T1000 (cell line): ENCODE measurements around the gene SEMA6B.
"Not testable (repeated sequence)": the region's sequence is repeated elsewhere in the genome, so short reads cannot be mapped to it uniquely, and the experiment has no call there.

Source experiments
- DNase-seq: peaks from one replicate; lab custom pipeline; 2025; ENCODE audit warnings: mixed read lengths; lab: John Stamatoyannopoulos, UW

Gene SEMA6B

DNA sequence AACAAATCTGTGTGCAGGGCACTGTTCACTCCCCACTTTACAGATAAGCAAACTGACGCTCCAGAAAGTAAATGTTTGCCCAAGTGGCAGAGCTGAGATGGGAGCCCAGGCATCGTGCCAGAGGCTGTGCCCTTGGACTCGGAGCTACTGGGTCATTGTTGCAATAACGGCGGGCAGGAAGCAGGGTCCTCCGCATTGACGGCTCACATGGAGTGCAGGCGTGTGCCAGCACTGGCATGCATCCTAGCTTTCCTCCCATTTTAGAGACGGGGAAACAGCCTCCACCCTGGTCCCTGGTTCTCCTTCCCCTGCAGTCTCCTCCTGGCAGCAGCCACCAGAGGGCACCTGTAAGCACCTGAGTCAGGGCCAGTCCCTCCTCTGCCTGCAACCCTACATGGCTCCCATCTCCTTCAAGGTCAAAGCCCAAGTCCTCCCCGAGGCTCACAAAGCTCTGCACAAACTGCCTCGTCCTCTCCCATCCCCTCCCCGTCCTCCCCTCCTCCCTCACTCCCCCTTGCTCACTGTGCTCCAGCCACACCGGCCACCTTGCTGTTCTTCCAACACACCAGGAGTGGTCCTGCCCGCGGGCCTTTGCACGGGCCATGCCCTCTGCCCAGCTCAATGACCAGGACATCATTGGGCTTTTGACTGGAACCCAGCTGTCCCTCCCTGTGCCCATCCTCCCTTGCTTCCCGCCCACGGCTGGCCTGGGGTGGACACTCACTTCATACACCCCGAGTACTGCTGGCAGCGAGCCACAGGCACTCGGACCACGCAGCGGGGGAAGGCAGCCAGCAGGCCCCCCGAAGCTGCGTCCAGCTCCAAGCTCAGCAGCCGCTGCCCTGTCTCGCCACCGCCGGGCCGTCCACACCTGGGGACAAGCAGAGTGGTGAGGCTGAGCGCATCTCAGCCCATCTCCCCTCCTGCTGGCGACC lies 11.9 kb downstream of the SEMA6B start:
- DNase-seq, result no peak

DNA sequence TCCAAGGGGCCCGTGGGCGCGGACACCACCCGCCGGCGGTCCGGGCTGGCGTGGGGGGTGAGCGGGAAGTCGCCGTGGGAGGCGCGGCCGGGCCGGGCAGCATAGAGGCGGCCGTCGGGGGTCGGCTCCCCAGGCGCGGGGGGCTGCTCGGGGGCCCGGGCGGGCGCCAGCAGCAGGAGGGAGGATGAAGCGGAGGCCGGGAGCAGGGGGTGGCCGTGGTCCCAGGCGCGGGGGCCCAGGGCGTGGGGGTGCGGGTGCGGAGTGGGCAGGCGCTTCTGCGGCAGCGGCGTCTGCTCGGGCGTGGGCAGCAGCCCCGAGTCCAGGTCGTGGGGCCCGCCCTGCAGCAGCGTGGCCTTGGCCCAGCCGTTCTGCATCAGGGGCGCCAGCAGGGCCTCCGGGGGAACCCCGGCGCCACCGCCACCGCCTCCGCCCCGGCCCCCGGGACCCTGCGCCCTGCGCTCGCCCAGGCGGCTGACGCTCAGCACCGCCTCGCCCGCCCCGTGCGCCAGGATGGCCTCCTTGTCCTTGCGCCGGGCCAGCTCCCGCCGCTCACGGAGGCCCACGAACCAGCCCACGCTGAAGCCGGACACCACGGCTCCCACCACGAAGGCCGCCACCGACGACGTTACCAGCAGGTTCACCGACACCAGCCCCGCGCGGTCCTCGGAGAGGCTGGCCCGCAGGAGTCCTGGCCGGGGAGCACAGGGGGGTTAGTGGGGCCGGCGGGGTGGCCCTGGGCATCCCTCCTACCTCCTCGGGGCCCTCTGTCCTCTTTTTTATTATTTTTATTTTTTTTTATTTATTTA lies 15.4 kb downstream of the SEMA6B start:
- no peak for DNase-seq

DNA sequence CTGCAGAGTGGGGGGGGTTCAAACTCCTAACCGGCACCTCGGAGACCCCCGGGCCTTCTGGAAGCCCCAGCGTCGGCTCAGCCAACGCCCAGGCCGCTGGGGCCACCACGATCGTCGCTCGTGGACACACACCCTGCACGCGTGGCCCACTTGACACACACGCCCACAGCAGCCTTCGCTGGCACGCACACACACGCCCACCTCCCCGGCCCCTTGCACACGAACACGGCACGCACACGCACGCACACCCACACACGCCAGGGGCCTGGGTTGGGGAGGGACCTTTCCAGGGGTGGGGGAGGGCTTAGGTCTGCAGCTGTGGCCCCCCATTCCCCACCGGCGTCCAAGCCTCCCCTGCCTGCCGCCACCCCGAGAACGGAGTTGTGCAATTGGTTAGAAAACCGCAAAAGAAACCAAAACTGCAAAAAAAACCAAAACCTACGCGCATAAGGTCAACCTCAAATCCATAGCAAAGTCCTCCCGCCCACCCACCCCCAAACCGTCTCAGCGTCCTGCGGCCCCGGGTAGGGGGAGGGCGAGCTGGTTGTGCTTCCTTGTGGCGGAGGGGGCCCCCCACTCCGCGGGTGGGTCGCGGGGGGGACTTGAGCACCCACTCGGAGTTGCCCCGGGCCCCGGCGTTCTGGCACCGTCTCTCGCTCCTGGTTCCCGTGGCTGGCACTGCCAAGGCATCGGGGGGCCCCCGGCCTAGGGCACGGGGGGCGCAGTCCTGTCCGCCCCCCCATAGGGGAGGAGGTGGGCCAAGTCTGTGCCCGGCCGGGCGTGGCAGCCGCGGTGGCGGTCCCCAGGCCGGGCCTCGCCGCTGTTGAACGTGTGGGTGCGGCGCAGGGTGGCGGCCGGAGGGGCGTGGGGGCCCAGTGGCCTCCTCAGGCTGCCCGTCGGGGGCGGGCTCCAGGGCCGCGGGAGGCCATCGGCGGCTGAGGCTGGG lies 16.3 kb downstream of the SEMA6B start:
- DNase-seq, result no peak

DNA sequence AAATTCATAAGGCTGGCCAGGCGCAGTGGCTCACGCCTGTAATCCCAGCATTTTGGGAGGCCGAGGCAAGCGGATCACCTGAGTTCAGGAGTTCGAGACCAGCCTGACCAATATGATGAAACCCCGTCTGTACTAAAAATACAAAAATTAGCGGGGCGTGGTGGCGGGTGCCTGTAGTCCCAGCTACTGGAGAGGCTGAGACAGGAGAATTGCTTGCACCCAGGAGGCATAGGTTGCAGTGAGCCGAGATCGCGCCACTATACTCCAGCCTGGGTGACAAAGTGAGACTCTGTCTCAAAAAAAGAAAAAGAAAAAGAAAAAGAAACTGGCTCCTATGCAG lies 17.7 kb downstream of the SEMA6B start:
- DNase-seq, result not testable (repeated sequence)

DNA sequence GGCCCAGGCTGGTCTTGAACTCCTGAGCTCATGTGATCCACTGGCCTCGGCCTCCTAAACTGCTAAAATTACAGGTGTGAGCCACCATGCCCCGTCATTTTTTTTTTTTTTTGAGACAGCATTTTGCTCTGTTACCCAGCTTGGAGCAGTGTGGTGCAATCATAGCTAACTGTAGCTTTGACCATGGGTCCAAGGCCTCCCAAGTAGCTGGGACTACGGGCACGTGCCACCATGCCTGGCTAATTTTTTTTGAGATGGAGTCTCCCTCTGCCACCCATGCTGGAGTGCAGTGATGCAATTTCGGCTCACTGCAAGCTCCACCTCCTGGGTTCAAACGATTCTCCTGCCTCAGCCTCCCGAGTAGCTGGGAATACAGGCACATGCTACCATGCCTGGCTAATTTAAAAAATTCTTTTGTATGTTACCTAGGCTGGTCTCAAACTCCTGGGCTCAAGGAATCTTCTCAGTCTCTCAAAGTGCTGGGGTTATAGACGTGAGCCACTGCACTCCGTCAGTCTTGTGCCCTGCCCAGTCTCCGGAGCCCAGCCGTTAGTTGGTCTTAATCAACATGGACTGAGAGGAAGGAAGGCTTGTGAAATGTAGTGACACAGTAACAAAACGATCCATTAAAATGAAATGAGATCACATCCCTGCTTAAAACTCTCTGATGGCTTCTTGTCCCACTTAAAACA lies 18.2 kb downstream of the SEMA6B start:
- DNase-seq, result no peak

DNA sequence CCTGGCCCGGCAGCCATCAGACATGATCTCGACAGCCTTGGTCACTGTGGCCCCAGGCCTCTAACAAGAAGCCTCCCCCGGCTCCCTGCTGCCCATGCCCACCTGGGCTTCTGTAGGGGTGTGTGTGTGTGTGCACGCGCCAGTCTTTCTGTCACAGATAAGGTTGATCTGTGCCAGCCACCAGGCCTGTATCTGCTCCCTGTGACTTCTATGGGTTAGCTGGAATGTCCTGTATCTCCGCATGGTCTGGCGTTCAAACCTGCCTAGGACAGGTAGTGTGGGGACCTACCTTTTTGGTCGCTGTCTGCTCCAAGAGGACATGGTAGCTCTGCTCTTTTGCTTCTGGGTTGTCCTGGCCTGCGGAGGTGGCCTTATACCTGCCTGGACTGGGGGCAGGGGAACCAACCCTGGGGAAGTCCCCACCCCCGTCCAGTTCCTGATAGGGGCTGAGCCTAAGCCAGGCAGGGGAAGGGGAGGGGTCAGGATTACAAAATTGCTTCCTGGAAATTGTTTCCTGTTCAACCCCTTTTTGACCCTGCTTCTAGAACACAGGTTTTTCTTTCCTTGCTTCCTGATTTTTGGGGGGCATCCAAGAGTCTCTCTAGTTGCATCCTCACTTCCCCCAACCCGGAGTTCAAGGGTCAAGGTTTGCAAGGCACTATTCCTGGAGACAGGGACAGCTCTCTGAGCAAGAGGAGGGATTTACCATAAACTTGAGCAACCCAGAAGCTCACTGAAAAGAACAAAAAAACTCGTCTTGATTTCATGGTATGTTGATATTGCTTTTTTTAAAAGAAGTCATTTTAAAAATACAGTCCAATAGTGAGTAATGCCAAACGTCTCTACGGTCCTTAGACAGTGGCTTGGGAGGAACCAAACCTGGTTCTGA lies 19.5 kb downstream of the SEMA6B start, which contains the start of gene LRG1:
LRG1 (minus strand) TSS at position 344 of the 889 bp plus-strand sequence; CDS start at position 321, 23 bp downstream.
- DNase-seq, result no peak

DNA sequence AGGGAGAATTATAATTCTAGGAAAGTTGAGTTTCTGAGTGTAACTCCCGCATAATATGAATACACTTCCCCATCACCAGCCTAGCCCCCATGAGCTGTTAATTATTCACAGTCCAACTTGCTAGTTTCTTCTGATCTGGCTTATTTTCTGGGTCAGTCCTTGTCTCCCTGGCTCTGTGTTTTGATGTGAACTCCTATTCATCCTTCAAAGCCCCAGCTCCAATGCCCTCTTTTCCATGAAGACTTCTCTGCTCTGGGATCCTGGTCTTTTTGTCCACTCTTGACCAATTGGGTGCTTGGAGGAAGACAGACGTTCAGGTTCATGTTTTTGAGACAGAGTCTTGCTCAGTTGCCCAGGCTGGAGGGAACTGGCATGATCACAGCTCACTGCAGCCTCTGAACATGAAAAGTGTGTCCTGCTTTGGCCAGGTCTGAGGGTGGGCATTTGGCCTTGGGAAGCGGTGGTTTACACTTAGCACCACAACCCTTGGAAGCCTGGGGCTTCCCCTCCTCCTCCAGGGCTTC lies 20.3 kb downstream of the SEMA6B start:
- DNase-seq, result no peak

DNA sequence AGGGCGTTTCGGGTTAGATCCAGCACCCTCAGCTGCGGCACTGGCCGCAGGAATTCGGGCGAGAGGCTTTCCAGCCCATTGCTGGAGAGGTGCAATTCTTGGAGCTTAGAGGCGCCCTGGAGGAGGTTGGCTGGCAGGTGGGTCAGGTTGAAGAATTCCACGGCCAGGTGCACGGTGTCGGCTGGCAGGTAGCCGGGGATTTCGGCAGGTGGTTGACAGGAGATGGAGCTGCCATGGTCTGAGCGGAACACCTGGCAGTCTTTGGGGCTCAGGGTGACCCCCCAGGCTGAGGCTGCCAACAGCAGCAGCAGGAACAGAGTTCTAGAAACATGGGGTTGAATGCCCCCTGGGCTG lies 20.9 kb downstream of the SEMA6B start:
- DNase-seq, result no peak

DNA sequence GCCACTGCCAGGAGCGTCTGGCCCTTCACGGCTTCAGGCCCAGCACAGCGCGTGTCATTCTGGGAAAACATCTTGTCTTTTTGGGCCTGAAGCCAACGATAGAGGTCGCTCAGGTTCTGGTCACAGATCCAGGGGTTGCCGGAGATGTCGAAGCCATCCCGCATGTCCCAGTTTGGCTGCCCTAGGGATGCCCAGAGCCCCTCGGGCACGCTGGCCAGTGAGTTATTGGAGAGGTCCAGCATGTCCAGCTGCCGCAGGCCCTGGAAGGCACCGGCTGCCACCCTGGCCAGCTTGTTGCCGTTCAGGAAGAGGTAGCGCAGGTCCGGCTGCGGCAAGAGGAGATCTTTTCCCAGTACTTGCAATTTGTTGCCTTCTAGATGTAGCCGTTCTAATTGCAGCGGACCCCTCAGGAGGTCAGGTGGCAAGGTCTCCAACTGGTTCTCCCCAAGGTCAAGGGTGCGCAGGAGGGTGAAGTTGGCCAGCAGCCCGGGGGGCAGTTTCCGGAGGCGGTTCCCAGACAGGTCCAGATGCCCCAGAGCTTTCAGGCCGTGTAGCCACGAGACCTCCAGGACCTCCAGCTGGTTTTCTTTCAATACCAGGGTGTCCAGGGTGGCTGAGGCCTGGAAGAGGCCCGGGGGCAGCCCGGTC lies 21.4 kb downstream of the SEMA6B start:
- no peak for DNase-seq

DNA sequence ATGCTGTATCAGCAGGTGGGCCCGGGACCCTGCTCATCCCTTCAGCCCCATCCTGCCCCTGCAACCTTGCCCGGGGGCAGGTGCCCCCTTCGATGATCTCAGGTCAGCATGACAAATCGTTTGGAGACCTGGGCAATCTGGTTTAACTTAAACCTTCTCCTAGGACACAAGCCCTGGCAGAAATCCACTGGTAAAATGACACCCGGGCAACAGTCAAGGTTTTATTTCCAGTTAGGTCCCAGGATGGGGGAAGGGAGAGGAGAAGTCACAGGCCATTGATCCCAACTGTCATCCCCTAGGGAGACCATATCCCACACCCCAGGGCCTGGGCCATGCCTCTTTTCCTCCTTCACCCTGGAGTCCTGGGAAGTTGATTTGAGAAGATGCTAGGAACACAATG lies 22.7 kb downstream of the SEMA6B start:
- no peak for DNase-seq

DNA sequence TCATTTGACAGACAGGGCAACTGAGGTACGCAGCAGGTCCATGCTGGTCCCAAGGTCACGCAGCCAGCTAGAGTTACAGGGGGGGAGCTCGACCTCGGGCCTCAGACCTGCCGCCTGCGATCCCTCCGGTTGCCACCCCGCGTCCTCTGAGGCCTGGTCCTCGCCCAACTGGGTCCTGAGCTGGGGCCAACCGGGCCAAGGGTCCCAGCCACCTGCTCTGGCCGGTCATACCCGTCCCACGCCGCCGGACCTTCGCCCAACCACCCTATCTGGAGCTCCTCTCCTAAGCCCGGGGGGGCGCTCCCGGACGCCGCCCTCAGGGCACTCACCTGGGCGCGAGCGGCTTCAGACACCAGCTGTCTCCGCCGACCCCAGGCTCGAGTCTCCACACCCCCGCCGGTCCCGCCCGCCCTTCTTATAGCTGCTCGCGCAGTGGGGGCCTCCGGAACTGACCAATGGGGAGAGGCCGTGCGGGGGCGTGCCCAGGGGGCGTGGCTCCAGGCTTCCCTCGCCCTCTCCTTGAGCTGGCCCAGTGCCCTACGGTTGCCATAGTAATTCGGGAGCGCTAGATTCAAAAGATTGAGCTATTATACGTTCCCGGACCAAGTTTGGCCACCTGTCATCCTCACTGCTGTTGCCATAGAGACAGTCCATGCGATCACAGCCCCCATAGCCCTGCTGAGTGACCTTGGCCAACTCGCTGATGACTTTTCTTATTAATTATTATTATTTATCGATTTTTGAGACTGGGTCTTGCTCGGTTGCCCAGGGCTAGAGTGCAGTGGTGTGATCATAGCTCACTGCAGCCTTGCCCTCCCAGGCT lies 24.4 kb downstream of the SEMA6B start, which contains the start of gene PLIN5:
PLIN5 (minus strand) TSS at position 389 of the 823 bp plus-strand sequence. CDS start 1,150 bp downstream, outside the sequence.
- no peak for DNase-seq

DNA sequence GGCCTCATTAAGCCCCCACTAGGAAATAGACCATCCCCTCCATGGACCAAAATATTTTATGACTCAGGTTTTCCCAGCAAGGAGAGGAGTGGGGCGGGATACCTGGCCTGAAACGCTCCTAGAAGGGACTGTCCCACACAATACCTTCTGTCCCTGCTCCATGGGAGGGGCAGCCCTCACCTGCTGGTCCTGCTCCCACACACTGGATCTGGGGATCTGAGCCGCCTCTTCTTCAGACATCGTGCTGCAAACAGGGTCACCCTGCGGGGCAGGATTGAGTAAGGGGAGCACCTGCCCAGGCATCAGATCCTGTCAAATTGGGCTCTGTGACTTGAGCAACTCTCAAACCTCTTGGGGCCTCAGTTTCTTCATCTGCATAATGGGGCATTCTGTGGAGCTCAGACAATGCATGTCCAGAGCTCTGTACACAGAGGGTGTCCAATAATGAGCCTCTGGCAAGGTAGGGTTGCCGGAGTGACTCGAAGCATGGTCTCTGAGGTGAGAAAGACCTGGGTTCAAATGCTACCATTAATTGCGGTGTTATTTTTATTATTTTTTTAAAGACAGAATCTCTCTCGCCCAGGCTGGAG lies 25.6 kb downstream of the SEMA6B start:
- no peak for DNase-seq

DNA sequence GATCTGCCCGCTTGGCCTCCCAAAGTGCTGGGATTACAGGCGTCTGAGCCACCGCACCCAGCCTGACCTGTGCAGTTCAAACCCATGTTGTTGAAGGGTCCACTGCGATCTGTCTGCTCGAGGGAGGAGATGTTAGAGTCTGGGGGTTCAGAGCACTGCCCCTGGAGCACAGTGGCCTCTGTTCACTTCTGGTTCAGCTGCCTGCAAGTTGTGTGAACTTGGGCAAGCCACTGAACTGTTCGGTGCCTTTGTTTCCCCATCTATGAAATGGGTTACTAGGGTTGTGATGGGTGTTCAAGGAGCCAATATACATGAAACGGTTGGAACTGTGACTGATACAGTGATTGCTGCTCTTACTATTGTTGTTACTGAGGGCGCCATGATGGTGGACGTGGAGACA lies 26.1 kb downstream of the SEMA6B start:
- no peak for DNase-seq

DNA sequence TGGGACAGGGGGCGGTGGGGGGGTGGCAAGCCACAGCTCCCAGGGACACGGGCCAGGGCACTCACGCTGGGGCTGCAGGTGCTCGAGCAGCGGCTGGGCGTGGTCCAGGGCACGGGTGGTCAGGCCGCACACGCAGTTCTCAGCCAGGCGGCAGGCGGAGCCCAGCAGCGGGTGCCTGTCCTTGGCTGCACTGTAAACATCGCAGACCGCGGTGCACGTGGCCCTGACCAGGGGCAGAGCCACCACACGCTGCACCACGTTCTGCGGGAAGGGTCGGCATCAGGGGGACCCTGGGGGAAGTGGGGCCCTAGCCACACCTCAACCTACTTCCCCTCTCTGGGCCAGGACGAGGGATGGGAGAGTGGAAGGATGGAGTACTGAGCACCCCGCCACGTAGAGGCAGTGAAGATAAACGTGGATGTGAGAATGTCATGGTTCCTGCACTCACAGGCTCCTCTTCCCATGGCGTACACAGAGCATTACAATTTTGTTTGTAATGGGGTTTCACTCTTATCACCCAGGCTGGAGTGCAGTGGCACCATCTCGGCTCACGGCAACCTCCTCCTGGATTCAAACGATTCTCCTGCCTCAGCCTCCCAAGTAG lies 27.8 kb downstream of the SEMA6B start:
- no peak for DNase-seq

DNA sequence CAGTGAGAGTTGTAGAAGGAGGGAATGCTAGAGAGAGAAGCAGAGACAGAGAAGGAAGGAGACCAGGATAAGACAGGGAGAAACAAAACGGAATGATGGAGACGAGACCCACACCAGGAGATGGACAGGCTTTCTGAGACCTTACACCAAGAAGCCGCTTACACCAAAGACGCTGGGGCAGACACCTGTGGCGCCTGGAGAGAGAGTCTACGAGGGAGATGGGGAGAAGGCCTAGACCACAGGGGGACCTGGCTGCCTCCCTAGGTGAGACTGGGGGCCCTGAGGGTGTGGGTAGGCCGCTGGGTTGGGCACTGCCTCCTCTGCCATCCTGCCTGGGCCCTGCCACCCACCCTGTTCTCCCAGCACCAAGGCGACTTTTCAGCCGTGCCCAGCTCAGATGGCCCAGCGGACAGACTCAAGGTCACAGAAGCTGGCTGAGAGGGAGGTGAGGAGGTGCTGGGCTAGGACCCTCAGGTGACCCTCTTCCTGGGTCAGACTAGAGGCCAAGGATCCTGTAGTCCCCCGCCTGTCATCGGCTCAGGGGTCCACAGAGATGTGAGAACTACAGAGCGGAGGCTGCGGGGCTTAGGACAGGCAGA lies 29.5 kb downstream of the SEMA6B start:
- no peak for DNase-seq

DNA sequence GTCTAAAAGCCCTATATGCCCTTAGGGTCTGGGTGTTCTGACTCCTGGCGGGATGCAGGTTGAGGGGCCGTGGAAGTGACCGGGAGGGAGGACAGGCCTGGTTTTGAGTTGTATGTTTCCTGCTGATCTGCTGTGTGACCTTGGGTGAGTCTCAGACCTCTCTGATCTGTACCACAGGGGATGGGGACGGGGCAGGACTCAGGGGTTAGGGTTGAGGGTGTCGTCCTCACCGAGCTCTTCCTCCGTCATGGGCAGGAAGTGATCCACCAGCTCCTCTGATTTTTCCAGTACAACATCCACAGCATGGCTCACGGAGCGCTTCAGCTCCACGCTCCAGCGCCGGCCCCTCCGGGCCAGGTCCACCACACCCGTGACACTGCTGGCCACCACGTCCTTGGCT lies 30.6 kb downstream of the SEMA6B start:
- no peak for DNase-seq

DNA sequence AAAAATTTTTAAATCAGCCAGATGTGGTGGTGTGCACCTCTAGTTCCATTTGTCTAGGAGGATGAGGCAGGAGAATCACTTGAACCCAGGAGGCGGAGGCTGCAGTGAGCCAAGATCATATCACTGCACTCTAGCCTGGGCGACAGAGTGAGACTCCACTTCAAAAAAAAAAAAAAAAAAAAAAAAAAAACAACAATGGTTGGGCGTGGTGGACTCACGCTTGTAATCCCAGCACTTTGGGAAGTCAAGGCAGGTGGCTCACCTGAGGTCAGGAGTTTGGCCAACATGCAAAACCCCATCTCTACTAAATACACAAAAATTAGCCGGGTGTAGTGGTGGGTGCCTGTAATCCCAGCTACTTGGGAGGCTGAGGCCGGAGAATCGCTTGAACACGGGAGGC lies 32.1 kb downstream of the SEMA6B start:
- DNase-seq, result not testable (repeated sequence)
